ENCODE data around the gene TMF1. TPM values are rescaled to one million over a fixed set of nuclear protein-coding genes. Genes with fewer than 3 reads are reported as not detected.

The TMF1 gene
- total RNA-seq, 2 experiments from 2014 or later = 37.1 to 42.1 TPM

- H3K4me1 Mint-ChIP-seq (ENCODE audit: low read depth) = peaks cover 32% of the 10 kb centered on the region
- peaks cover 6% of the 10 kb centered on the region for H3K36me3 Mint-ChIP-seq
- H3K4me3 Mint-ChIP-seq = peak overlapping the region; percentile 77
- no peaks in the 10 kb centered on the region for H3K9me3 Mint-ChIP-seq
- DNase-seq = no peak
- CTCF ChIA-PET = interaction anchor here (0.6 to 1.7 kb wide), 7 partner anchors 9 to 186 kb away, joined by 3 to 4 read pairs (median 3); partner anchors contain the start of gene TMF1
- H3K27me3 Mint-ChIP-seq = no peaks in the 10 kb centered on the region
- POLR2A ChIA-PET = interaction anchor here (0.6 to 1.7 kb wide), 6 partner anchors 39 to 82 kb away, joined by 3 to 4 read pairs (median 4); partner anchors contain the start of gene TMF1
- intact Hi-C loops (cut with micrococcal nuclease) = loop anchor here (1.0 to 2.0 kb wide), 3 partner anchors 15 to 72 kb away; partner anchors contain the start of gene ARL6IP5
- H3K27ac Mint-ChIP-seq = peak overlapping the region; percentile 69
These were observed 39.3 kb downstream of the TMF1 start for GRCh38 chr3:69012800-69013252.

- Mint-ChIP-seq H3K27ac (peak overlapping the region; percentile 69), H3K36me3 (peaks cover 6% of the 10 kb centered on the region), H3K27me3 (no peaks in the 10 kb centered on the region), H3K4me1 (ENCODE audit: low read depth) (peaks cover 32% of the 10 kb centered on the region), H3K9me3 (no peaks in the 10 kb centered on the region), H3K4me3 (peak overlapping the region; percentile 77)
- intact Hi-C loops (cut with micrococcal nuclease) = loop anchor here (2.0 kb wide), 1 partner anchor 73 kb away; the partner anchor contains the start of gene ARL6IP5
- ChIA-PET POLR2A (no interaction called here), CTCF (interaction anchor here (1.2 to 1.6 kb wide), 2 partner anchors 19 to 39 kb away, joined by 3 to 4 read pairs; partner anchors contain the start of gene TMF1)
- DNase-seq = no peak
These were observed 39.9 kb downstream of the TMF1 start for GRCh38 chr3:69012100-69012799.

- Mint-ChIP-seq H3K36me3 (peaks cover 7% of the 10 kb centered on the region), H3K4me3 (no peak overlapping the region), H3K4me1 (ENCODE audit: low read depth) (peaks cover 32% of the 10 kb centered on the region), H3K27me3 (no peaks in the 10 kb centered on the region), H3K27ac (no peak overlapping the region), H3K9me3 (no peaks in the 10 kb centered on the region)
- CTCF ChIA-PET = interaction anchor here (1.5 kb wide), 1 partner anchor 12 kb away, joined by 5 read pairs; no protein-coding TSS in a partner anchor
- DNase-seq = no peak
- intact Hi-C loops (cut with micrococcal nuclease) = no loop called here
- POLR2A ChIA-PET = no interaction called here
These were observed 40.9 kb downstream of the TMF1 start for GRCh38 chr3:69011096-69011730.

GRCh38 chr3:69009559-69010410 lies 42.3 kb downstream of the TMF1 start:
- intact Hi-C loops (cut with micrococcal nuclease) = no loop called here

GRCh38 chr3:69008980-69009379 lies 43.2 kb downstream of the TMF1 start:
- Mint-ChIP-seq H3K27me3 (no peaks in the 10 kb centered on the region), H3K27ac (no peak overlapping the region), H3K4me3 (no peak overlapping the region), H3K9me3 (no peaks in the 10 kb centered on the region), H3K4me1 (ENCODE audit: low read depth) (peaks cover 18% of the 10 kb centered on the region), H3K36me3 (peaks cover 23% of the 10 kb centered on the region)
- intact Hi-C loops (cut with micrococcal nuclease) = no loop called here
- no peak for DNase-seq
- POLR2A ChIA-PET = no interaction called here
- CTCF ChIA-PET = no interaction called here

More at GRCh38 chr3:69009559-69010410, 42.3 kb downstream of the TMF1 start:
- no peak overlapping the region for H3K27ac Mint-ChIP-seq
- peaks cover 25% of the 10 kb centered on the region for H3K4me1 Mint-ChIP-seq (ENCODE audit: low read depth)
- ChIA-PET CTCF (no interaction called here), POLR2A (interaction anchor here (0.8 kb wide), 1 partner anchor 15 kb away, joined by 3 read pairs; no protein-coding TSS in a partner anchor)
- H3K9me3 Mint-ChIP-seq = no peaks in the 10 kb centered on the region
- H3K27me3 Mint-ChIP-seq = no peaks in the 10 kb centered on the region
- DNase-seq = no peak
- H3K36me3 Mint-ChIP-seq = peaks cover 17% of the 10 kb centered on the region
- H3K4me3 Mint-ChIP-seq = no peak overlapping the region

GRCh38 chr3:69005791-69006482 lies 46.2 kb downstream of the TMF1 start:
- DNase-seq = no peak
- Mint-ChIP-seq H3K4me1 (ENCODE audit: low read depth) (peaks cover 6% of the 10 kb centered on the region), H3K4me3 (no peak overlapping the region), H3K27me3 (no peaks in the 10 kb centered on the region), H3K27ac (no peak overlapping the region), H3K36me3 (peaks cover 32% of the 10 kb centered on the region), H3K9me3 (no peaks in the 10 kb centered on the region)
- ChIA-PET CTCF (interaction anchor here (1.5 kb wide), 1 partner anchor 300 kb away, joined by 4 read pairs; no protein-coding TSS in a partner anchor), POLR2A (interaction anchor here (0.6 kb wide), 2 partner anchors 30 to 116 kb away, joined by 3 read pairs; no protein-coding TSS in a partner anchor)
- intact Hi-C loops (cut with micrococcal nuclease) = no loop called here

- no peak for DNase-seq
- ChIA-PET CTCF (no interaction called here), POLR2A (interaction anchor here (0.6 kb wide), 2 partner anchors 31 to 116 kb away, joined by 3 read pairs; no protein-coding TSS in a partner anchor)
- no peak overlapping the region for H3K27ac Mint-ChIP-seq
- no peaks in the 10 kb centered on the region for H3K27me3 Mint-ChIP-seq
- intact Hi-C loops (cut with micrococcal nuclease) = no loop called here
- no peak overlapping the region for H3K4me3 Mint-ChIP-seq
- H3K36me3 Mint-ChIP-seq = peaks cover 32% of the 10 kb centered on the region
- H3K4me1 Mint-ChIP-seq (ENCODE audit: low read depth) = peaks cover 1% of the 10 kb centered on the region
- H3K9me3 Mint-ChIP-seq = no peaks in the 10 kb centered on the region
These were observed 46.9 kb downstream of the TMF1 start for GRCh38 chr3:69005071-69005790.

GRCh38 chr3:69004138-69004537 lies 48.0 kb downstream of the TMF1 start:
- CTCF ChIA-PET = no interaction called here
- Mint-ChIP-seq H3K9me3 (no peaks in the 10 kb centered on the region), H3K4me3 (no peak overlapping the region), H3K27me3 (no peaks in the 10 kb centered on the region), H3K4me1 (ENCODE audit: low read depth) (peaks cover 4% of the 10 kb centered on the region), H3K36me3 (peaks cover 30% of the 10 kb centered on the region), H3K27ac (no peak overlapping the region)
- DNase-seq = no peak
- intact Hi-C loops (cut with micrococcal nuclease) = no loop called here
- POLR2A ChIA-PET = no interaction called here

GRCh38 chr3:68999605-69000004 lies 52.5 kb downstream of the TMF1 start:
- Mint-ChIP-seq H3K4me3 (no peak overlapping the region), H3K9me3 (no peaks in the 10 kb centered on the region), H3K4me1 (ENCODE audit: low read depth) (peaks cover 21% of the 10 kb centered on the region), H3K36me3 (peaks cover 31% of the 10 kb centered on the region), H3K27me3 (no peaks in the 10 kb centered on the region), H3K27ac (no peak overlapping the region)
- no peak for DNase-seq
- ChIA-PET CTCF (interaction anchor here (1.6 kb wide), 1 partner anchor 11 kb away, joined by 5 read pairs; no protein-coding TSS in a partner anchor), POLR2A (interaction anchor here (0.6 kb wide), 1 partner anchor 31 kb away, joined by 3 read pairs; no protein-coding TSS in a partner anchor)
- intact Hi-C loops (cut with micrococcal nuclease) = loop anchor here (5.0 to 10.0 kb wide), 3 partner anchors 203 to 2002 kb away; partner anchors contain the start of gene KBTBD8

GRCh38 chr3:68999158-68999557 lies 53.0 kb downstream of the TMF1 start:
- Mint-ChIP-seq H3K36me3 (peaks cover 28% of the 10 kb centered on the region), H3K4me3 (no peak overlapping the region), H3K27ac (no peak overlapping the region), H3K9me3 (no peaks in the 10 kb centered on the region), H3K27me3 (no peaks in the 10 kb centered on the region), H3K4me1 (ENCODE audit: low read depth) (peaks cover 21% of the 10 kb centered on the region)
- no peak for DNase-seq
- CTCF ChIA-PET = interaction anchor here (1.3 to 1.6 kb wide), 2 partner anchors 12 to 15 kb away, joined by 3 to 5 read pairs; partner anchors contain the start of gene EOGT
- intact Hi-C loops (cut with micrococcal nuclease) = loop anchor here (5.0 to 10.0 kb wide), 3 partner anchors 203 to 2002 kb away; partner anchors contain the start of gene KBTBD8
- POLR2A ChIA-PET = no interaction called here
